GM10248 (cell line): ENCODE results near the gene RANBP9.

ENCODE experiments used
- CTCF ChIA-PET: fragments of 300-600 bp; sonication (Branson Sonifier 250); formaldehyde crosslinking; extraction: SDS; loops from one replicate; lab custom pipeline; 2021; ENCODE audit warnings: antibody characterized with exemption; lab: Yijun Ruan, JAX
- POLR2A ChIA-PET: fragments of 350-650 bp; sonication (Branson Sonifier 250); formaldehyde crosslinking; extraction: SDS; loops from one replicate; lab custom pipeline; 2020; ENCODE audit warnings: antibody characterized with exemption; lab: Yijun Ruan, JAX
- DNase-seq: peaks from one replicate; pipeline ENCODE4 v3.0.0; 2012; ENCODE audit errors: extremely low spot score
- CTCF ChIP-seq: IDR thresholded peaks from 2 replicates; pipeline ENCODE4 v1.5.1; 2012; ENCODE audit warnings: mild to moderate bottlenecking, low read depth; ENCODE audit errors: extremely low read depth, missing control alignments, control extremely low read depth

RANBP9 gene

GRCh38 chr6:13664703-13665352, 46.8 kb downstream of the RANBP9 start:
- TF ChIP-seq CTCF = no peak
- DNase-seq = no peak
- ChIA-PET CTCF (interaction anchor here (0.8 kb wide), 1 partner anchor 8 kb away, joined by 3 read pairs; no protein-coding TSS in a partner anchor), POLR2A (no interaction called here)

- ChIA-PET CTCF (interaction anchor here (0.8 kb wide), 1 partner anchor 9 kb away, joined by 3 read pairs; no protein-coding TSS in a partner anchor), POLR2A (no interaction called here)
- TF ChIP-seq CTCF = no peak
- DNase-seq = no peak
These were observed 47.6 kb downstream of the RANBP9 start for GRCh38 chr6:13663986-13664385.

- TF ChIP-seq CTCF = no peak
- no peak for DNase-seq
- CTCF ChIA-PET = interaction anchor here (1.3 kb wide), 1 partner anchor 48 kb away, joined by 3 read pairs; the partner anchor contains the start of gene NOL7
- POLR2A ChIA-PET = no interaction called here
These were observed 48.8 kb downstream of the RANBP9 start for GRCh38 chr6:13662651-13663334.

- CTCF ChIA-PET = no interaction called here
These were observed 50.0 kb downstream of the RANBP9 start for GRCh38 chr6:13661647-13662046.

GRCh38 chr6:13660893-13661292, 50.7 kb downstream of the RANBP9 start:
- POLR2A ChIA-PET = interaction anchor here (0.6 kb wide), 1 partner anchor 34 kb away, joined by 11 read pairs; no protein-coding TSS in a partner anchor
- no peak for DNase-seq
- no peak for TF ChIP-seq CTCF
- CTCF ChIA-PET = no interaction called here

More at GRCh38 chr6:13661647-13662046, 50.0 kb downstream of the RANBP9 start:
- no peak for TF ChIP-seq CTCF
- POLR2A ChIA-PET = no interaction called here
- DNase-seq = no peak

GRCh38 chr6:13660273-13660672, 51.4 kb downstream of the RANBP9 start:
- POLR2A ChIA-PET = interaction anchor here (0.6 kb wide), 1 partner anchor 33 kb away, joined by 11 read pairs; no protein-coding TSS in a partner anchor
- TF ChIP-seq CTCF = no peak
- no peak for DNase-seq
- CTCF ChIA-PET = no interaction called here
